CD14-positive monocyte (primary cell): Measurements from ENCODE around the gene TOMM6. TPM values are rescaled to one million over a fixed set of nuclear protein-coding genes. Genes with fewer than 3 reads are reported as not detected.

Source experiments
- DNase-seq, 3 donors: peaks; one replicate each; pipeline ENCODE4 v3.0.0-alpha.2; 2011 to 2022
- H2AFZ ChIP-seq: 2 replicates; pipeline ENCODE4 v1.6.0; 2012; ENCODE audit warnings: mild to moderate bottlenecking, low read depth, low read length, inconsistent platforms; ENCODE audit not compliant: insufficient read depth, poor library complexity, severe bottlenecking
- H3K27ac ChIP-seq, 2 donors: 1 replicate in 1 of 2; 2 replicates in 1 of 2; pipeline ENCODE4 v1.5.1; 2012 to 2013; ENCODE audit warnings: low read length in 2 of 2, control low read depth in 1 of 2, inconsistent platforms in 1 of 2, low read depth in 1 of 2, mild to moderate bottlenecking in 1 of 2
- H3K27me3 ChIP-seq, 2 donors: one replicate each; pipeline versions ENCODE4 v1.6.0 to v1.6.1; 2011 to 2013; ENCODE audit warnings: low read length in 2 of 2; ENCODE audit not compliant: control insufficient read depth in 2 of 2, insufficient read depth in 2 of 2
- H3K36me3 ChIP-seq, 2 donors: replicated peaks in 1 of 2; 1 replicate in 1 of 2; 2 replicates in 1 of 2; pipeline versions ENCODE4 v1.5.1 to v1.6.1; 2012 to 2013; ENCODE audit warnings: low read length in 2 of 2, control low read depth in 1 of 2, inconsistent platforms in 1 of 2, mild to moderate bottlenecking in 1 of 2; ENCODE audit not compliant: insufficient read depth in 2 of 2, control insufficient read depth in 1 of 2
- H3K4me1 ChIP-seq, 2 donors: 1 replicate in 1 of 2; 2 replicates in 1 of 2; pipeline versions ENCODE4 v1.5.1 to v1.6.1; 2012 to 2013; ENCODE audit warnings: low read length in 2 of 2, control low read depth in 1 of 2, inconsistent platforms in 1 of 2, mild to moderate bottlenecking in 1 of 2, moderate library complexity in 1 of 2; ENCODE audit not compliant: insufficient read depth in 2 of 2, control insufficient read depth in 1 of 2
- H3K4me2 ChIP-seq: replicated peaks from 2 replicates; pipeline ENCODE3; 2012; ENCODE audit warnings: low read length, moderate library complexity, mild to moderate bottlenecking; ENCODE audit not compliant: poor library complexity, severe bottlenecking; ENCODE audit errors: extremely low read depth
- H3K4me3 ChIP-seq, 3 experiments: fragments of 200-600 bp in 1 of 3; sonication (generic) in 1 of 3; replicated peaks in 1 of 3; 1 replicate in 2 of 3; 2 replicates in 1 of 3; pipeline ENCODE4 v1.5.1; 2011 to 2013; ENCODE audit warnings: low read length in 3 of 3, mild to moderate bottlenecking in 3 of 3, control low read depth in 2 of 3, low read depth in 2 of 3, inconsistent platforms in 1 of 3, moderate library complexity in 1 of 3
- H3K79me2 ChIP-seq: 2 replicates; pipeline ENCODE4 v1.6.0; 2012; ENCODE audit warnings: mild to moderate bottlenecking, control low read depth, inconsistent platforms, low read length, moderate library complexity; ENCODE audit not compliant: insufficient read depth
- H3K9ac ChIP-seq: 2 replicates; pipeline ENCODE4 v1.6.0; 2017; ENCODE audit warnings: low read length, mild to moderate bottlenecking; ENCODE audit not compliant: insufficient read depth, poor library complexity, severe bottlenecking
- H3K9me3 ChIP-seq, 2 donors: replicated peaks in 1 of 2; 1 replicate in 1 of 2; 2 replicates in 1 of 2; pipeline versions ENCODE4 v1.5.1 to v1.6.1; 2012 to 2013; ENCODE audit warnings: low read length in 2 of 2, control low read depth in 1 of 2; ENCODE audit not compliant: control insufficient read depth in 1 of 2, insufficient read depth in 1 of 2
- H4K20me1 ChIP-seq: 2 replicates; pipeline ENCODE4 v1.6.0; 2012; ENCODE audit warnings: mild to moderate bottlenecking, low read length, control low read depth, moderate library complexity; ENCODE audit not compliant: insufficient read depth
- H3K27ac Mint-ChIP-seq, 7 donors: one replicate each; pipeline ENCODE4 v1.8.0; 2020; ENCODE audit warnings: mild to moderate bottlenecking in 7 of 7, mixed read lengths in 7 of 7, moderate library complexity in 6 of 7, inconsistent platforms in 2 of 7
- H3K27me3 Mint-ChIP-seq, 3 donors: one replicate each; pipeline ENCODE4 v1.8.0; 2021 to 2022; ENCODE audit warnings: low read depth in 3 of 3, mild to moderate bottlenecking in 3 of 3, mixed read lengths in 3 of 3, moderate library complexity in 3 of 3, inconsistent platforms in 1 of 3
- H3K36me3 Mint-ChIP-seq, 2 donors: one replicate each; pipeline ENCODE4 v1.8.0; 2020; ENCODE audit warnings: mixed read lengths in 2 of 2, inconsistent platforms in 1 of 2, mild to moderate bottlenecking in 1 of 2
- H3K4me1 Mint-ChIP-seq: one replicate; pipeline ENCODE4 v1.8.0; 2020; ENCODE audit warnings: mild to moderate bottlenecking, mixed read lengths
- H3K4me3 Mint-ChIP-seq, 2 donors: one replicate each; pipeline ENCODE4 v1.8.0; 2020; ENCODE audit warnings: mild to moderate bottlenecking in 2 of 2, mixed read lengths in 2 of 2, moderate library complexity in 1 of 2
- H3K9me3 Mint-ChIP-seq, 7 donors: one replicate each; pipeline ENCODE4 v1.8.0; 2020 to 2022; ENCODE audit warnings: mixed read lengths in 7 of 7, mild to moderate bottlenecking in 6 of 7, moderate library complexity in 6 of 7, inconsistent platforms in 2 of 7
- WGBS: methylation state at CpG from one replicate; pipeline ENCODE4 v1.1.5; 2013; ENCODE audit warnings: missing lambda C conversion rate; ENCODE audit not compliant: insufficient coverage; 5-methylcytosine and 5-hydroxymethylcytosine counted together
- intact Hi-C, 2 donors: fragments of 100-400 bp; cut with micrococcal nuclease; formaldehyde crosslinking; loops; one replicate each; pipeline versions ENCODE4 v1.15.0 to v1.15.1; 2023
- polyA plus RNA-seq, 3 donors: library from polyadenylated mRNA; depleted of rRNA in 1 of 3; unstranded in 2 of 3; stranded (reverse) in 1 of 3; fragments of 300-500 nt in 2 of 3; fragments of >200 nt in 1 of 3; fragmentation: Illumina TruSeq in 2 of 3; gene quantifications; 1 replicate in 2 of 3; 2 replicates in 1 of 3; pipeline ENCODE4 v1.2.3, GENCODE V29; 2012 to 2021
- TF ChIP-seq, protein P1 (sequence below): fragments of 200-600 bp; IDR thresholded peaks from one replicate; pipeline ENCODE4 v1.8.0; 2022; ENCODE audit warnings: antibody characterized with exemption, mild to moderate bottlenecking

The TOMM6 gene
- polyA plus RNA-seq, 3 donors, result 271 to 382 (median 343) TPM

DNA sequence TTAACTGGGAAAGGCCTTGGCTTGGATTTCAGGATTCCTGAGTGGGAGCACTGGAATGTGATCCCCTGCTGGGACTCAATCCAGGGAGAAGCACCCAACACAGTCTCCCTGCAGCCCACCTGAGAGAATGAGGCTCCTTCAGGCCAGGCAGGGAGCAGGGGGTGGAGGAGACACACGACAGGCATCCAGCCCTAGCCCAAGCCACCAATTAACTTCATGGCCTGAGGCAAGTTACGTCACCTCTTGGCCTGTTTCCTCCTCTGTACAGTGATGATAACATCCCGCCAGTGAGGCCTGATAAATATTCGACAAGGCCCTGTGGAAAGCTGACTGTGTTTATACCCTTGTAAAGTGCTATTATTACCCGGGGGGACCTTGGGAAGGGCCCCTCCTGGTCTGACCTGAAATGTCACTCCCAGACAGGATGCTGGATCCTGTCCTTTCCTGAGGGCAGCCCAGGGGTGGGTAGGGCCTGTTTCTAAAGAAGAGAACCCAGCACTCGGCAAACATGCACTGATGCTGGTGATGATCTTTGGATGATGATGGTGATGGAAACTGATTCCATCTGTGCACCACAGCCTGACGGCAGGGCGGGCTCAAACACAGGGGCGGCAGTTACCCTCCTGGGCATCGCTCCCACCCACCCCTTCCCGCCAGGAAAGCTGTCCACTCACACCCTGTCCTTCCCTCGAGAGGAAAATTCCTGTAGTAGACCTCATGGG lies 20.2 kb upstream of the TOMM6 start:
- H2AFZ ChIP-seq, result no peak overlapping the region
- no peak overlapping the region for H3K4me3 ChIP-seq
- TF ChIP-seq, protein P1, sequence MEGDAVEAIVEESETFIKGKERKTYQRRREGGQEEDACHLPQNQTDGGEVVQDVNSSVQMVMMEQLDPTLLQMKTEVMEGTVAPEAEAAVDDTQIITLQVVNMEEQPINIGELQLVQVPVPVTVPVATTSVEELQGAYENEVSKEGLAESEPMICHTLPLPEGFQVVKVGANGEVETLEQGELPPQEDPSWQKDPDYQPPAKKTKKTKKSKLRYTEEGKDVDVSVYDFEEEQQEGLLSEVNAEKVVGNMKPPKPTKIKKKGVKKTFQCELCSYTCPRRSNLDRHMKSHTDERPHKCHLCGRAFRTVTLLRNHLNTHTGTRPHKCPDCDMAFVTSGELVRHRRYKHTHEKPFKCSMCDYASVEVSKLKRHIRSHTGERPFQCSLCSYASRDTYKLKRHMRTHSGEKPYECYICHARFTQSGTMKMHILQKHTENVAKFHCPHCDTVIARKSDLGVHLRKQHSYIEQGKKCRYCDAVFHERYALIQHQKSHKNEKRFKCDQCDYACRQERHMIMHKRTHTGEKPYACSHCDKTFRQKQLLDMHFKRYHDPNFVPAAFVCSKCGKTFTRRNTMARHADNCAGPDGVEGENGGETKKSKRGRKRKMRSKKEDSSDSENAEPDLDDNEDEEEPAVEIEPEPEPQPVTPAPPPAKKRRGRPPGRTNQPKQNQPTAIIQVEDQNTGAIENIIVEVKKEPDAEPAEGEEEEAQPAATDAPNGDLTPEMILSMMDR, result no peak
- Mint-ChIP-seq H3K4me3 (no peak overlapping the region), H3K4me1 (peaks cover 2% of the 10 kb centered on the region), H3K27me3 (peaks cover 0 to 4% (median 0%) of the 10 kb centered on the region in 3 donors), H3K27ac (peak overlapping the region in 2 of 7 donors; percentile 46 to 77), H3K9me3 (no peaks in the 10 kb centered on the region), H3K36me3 (peaks cover 27 to 30% of the 10 kb centered on the region in 2 donors)
- H3K9ac ChIP-seq, result no peak overlapping the region
- no peak overlapping the region for H3K27ac ChIP-seq
- no peaks in the 10 kb centered on the region for H3K4me1 ChIP-seq
- H4K20me1 ChIP-seq, result no peaks in the 10 kb centered on the region
- H3K9me3 ChIP-seq, result no peaks in the 10 kb centered on the region
- H3K36me3 ChIP-seq, result peaks cover 22 to 29% of the 10 kb centered on the region in 2 donors
- intact Hi-C loops, result loop anchor here in 1 of 2 donors (10.0 kb wide), 1 partner anchor 162 kb away; no protein-coding TSS in a partner anchor
- H3K79me2 ChIP-seq, result no peaks in the 10 kb centered on the region
- WGBS, result 65% methylated on average over 8 of the region's 12 CpGs
- no peak for DNase-seq
- no peak overlapping the region for H3K4me2 ChIP-seq
- H3K27me3 ChIP-seq, result no peaks in the 10 kb centered on the region

GRCh38 chr6:41768545-41769308 lies 18.8 kb upstream of the TOMM6 start:
- H2AFZ ChIP-seq, result no peak overlapping the region
- no peaks in the 10 kb centered on the region for H3K27me3 Mint-ChIP-seq

More at GRCh38 chr6:41768545-41769308, 18.8 kb upstream of the TOMM6 start:
- H3K4me3 ChIP-seq, result no peak overlapping the region
- no peak overlapping the region for H3K9ac ChIP-seq
- H3K79me2 ChIP-seq, result no peaks in the 10 kb centered on the region
- no peak overlapping the region for H3K4me3 Mint-ChIP-seq
- no peaks in the 10 kb centered on the region for H4K20me1 ChIP-seq
- no peak for DNase-seq
- peaks cover 37 to 45% of the 10 kb centered on the region in 2 donors for H3K36me3 Mint-ChIP-seq
- H3K9me3 Mint-ChIP-seq, result no peaks in the 10 kb centered on the region
- H3K4me1 Mint-ChIP-seq, result peaks cover 2% of the 10 kb centered on the region
- peaks cover 28 to 44% of the 10 kb centered on the region in 2 donors for H3K36me3 ChIP-seq
- no peak overlapping the region for H3K4me2 ChIP-seq
- H3K4me1 ChIP-seq, result no peaks in the 10 kb centered on the region
- 36% methylated on average over 9 of the region's 10 CpGs for WGBS
- intact Hi-C loops, result loop anchor here in 1 of 2 donors (10.0 kb wide), 1 partner anchor 164 kb away; no protein-coding TSS in a partner anchor
- peak overlapping the region in 1 of 7 donors; percentile 19 for H3K27ac Mint-ChIP-seq
- TF ChIP-seq, protein P1, result no peak
- H3K27me3 ChIP-seq, result no peaks in the 10 kb centered on the region
- no peaks in the 10 kb centered on the region for H3K9me3 ChIP-seq
- H3K27ac ChIP-seq, result no peak overlapping the region
